H9 (cell line): ENCODE results near the gene DNAJC1. TPM values are rescaled to one million over a fixed set of nuclear protein-coding genes. Genes with fewer than 3 reads are reported as not detected.

ENCODE experiments used
- DNase-seq: peaks from one replicate; pipeline ENCODE4 v3.0.0-alpha.2; 2017
- H2AFZ ChIP-seq: one replicate; pipeline ENCODE4 v1.6.1; 2013; ENCODE audit warnings: mild to moderate bottlenecking, low read length, control low read depth, moderate library complexity
- H2AK5ac ChIP-seq: 2 replicates; pipeline ENCODE4 v1.6.1; 2013; ENCODE audit warnings: low read length, control low read depth, mixed read lengths; ENCODE audit not compliant: insufficient read length
- H2BK120ac ChIP-seq: one replicate; pipeline ENCODE4 v1.6.1; 2013; ENCODE audit warnings: low read depth, mild to moderate bottlenecking, low read length, control low read depth, inconsistent platforms; ENCODE audit not compliant: poor library complexity, severe bottlenecking
- H2BK12ac ChIP-seq: 2 replicates; pipeline ENCODE4 v1.6.1; 2013; ENCODE audit warnings: low read length, control low read depth, mixed read lengths, low read depth; ENCODE audit not compliant: insufficient read length
- H2BK15ac ChIP-seq: 2 replicates; pipeline ENCODE4 v1.6.1; 2013; ENCODE audit warnings: low read depth, low read length, control low read depth
- H2BK20ac ChIP-seq: one replicate; pipeline ENCODE4 v1.6.1; 2013; ENCODE audit warnings: low read depth, mild to moderate bottlenecking, low read length, control low read depth, inconsistent platforms; ENCODE audit not compliant: poor library complexity, severe bottlenecking
- H2BK5ac ChIP-seq: 2 replicates; pipeline ENCODE4 v1.6.1; 2013; ENCODE audit warnings: low read length, control low read depth, mixed read lengths; ENCODE audit not compliant: insufficient read length
- H3K14ac ChIP-seq: 2 replicates; pipeline ENCODE4 v1.6.1; 2013; ENCODE audit warnings: low read length, control low read depth; ENCODE audit not compliant: insufficient read depth
- H3K18ac ChIP-seq: 2 replicates; pipeline ENCODE4 v1.6.1; 2013; ENCODE audit warnings: low read depth, mild to moderate bottlenecking, mixed read lengths, low read length, control low read depth; ENCODE audit not compliant: insufficient read length
- H3K23ac ChIP-seq: 2 replicates; pipeline ENCODE4 v1.6.1; 2013; ENCODE audit warnings: low read length, control low read depth, mixed read lengths, low read depth; ENCODE audit not compliant: insufficient read length
- H3K23me2 ChIP-seq: 2 replicates; pipeline ENCODE4 v1.6.1; 2013; ENCODE audit warnings: low read depth, mild to moderate bottlenecking, mixed read lengths, low read length, control low read depth; ENCODE audit not compliant: insufficient read length, poor library complexity, severe bottlenecking
- H3K27ac ChIP-seq: 2 replicates; pipeline ENCODE4 v1.5.1; 2013; ENCODE audit warnings: low read length, control low read depth, mixed read lengths, low read depth; ENCODE audit not compliant: insufficient read length
- H3K27me3 ChIP-seq: 2 replicates; pipeline ENCODE4 v1.6.1; 2013; ENCODE audit warnings: low read length, control low read depth, inconsistent platforms; ENCODE audit not compliant: insufficient read depth
- H3K4ac ChIP-seq: 2 replicates; pipeline ENCODE4 v1.6.1; 2013; ENCODE audit warnings: low read depth, mild to moderate bottlenecking, control low read depth, inconsistent platforms, low read length, moderate library complexity
- H3K4me1 ChIP-seq: 2 replicates; pipeline ENCODE4 v1.6.1; 2013; ENCODE audit warnings: low read length, control low read depth, inconsistent platforms; ENCODE audit not compliant: insufficient read depth
- H3K4me2 ChIP-seq: 2 replicates; pipeline ENCODE4 v1.6.1; 2013; ENCODE audit warnings: low read length, control low read depth, mixed read lengths; ENCODE audit not compliant: insufficient read length, insufficient read depth
- H3K56ac ChIP-seq: 2 replicates; pipeline ENCODE4 v1.6.1; 2013; ENCODE audit warnings: low read depth, mild to moderate bottlenecking, mixed read lengths, low read length, control low read depth; ENCODE audit not compliant: insufficient read length
- H3K79me1 ChIP-seq: 2 replicates; pipeline ENCODE4 v1.6.1; 2013; ENCODE audit warnings: low read depth, mild to moderate bottlenecking, moderate library complexity, low read length, control low read depth, inconsistent platforms; ENCODE audit not compliant: insufficient read depth, poor library complexity, severe bottlenecking
- H3K79me2 ChIP-seq: 2 replicates; pipeline ENCODE4 v1.6.1; 2013; ENCODE audit warnings: low read length, control low read depth, inconsistent platforms; ENCODE audit not compliant: insufficient read depth
- H3K9ac ChIP-seq: 2 replicates; pipeline ENCODE4 v1.6.1; 2013; ENCODE audit warnings: low read length, control low read depth, mixed read lengths; ENCODE audit not compliant: insufficient read length; ENCODE audit errors: extremely low read depth
- H3K9me3 ChIP-seq: one replicate; pipeline ENCODE4 v1.6.1; 2013; ENCODE audit warnings: low read depth, low read length, inconsistent platforms; ENCODE audit not compliant: control insufficient read depth
- H3T11ph ChIP-seq: one replicate; pipeline ENCODE4 v1.6.1; 2013; ENCODE audit warnings: mild to moderate bottlenecking, low read length, control low read depth, inconsistent platforms
- H4K20me1 ChIP-seq: one replicate; pipeline ENCODE4 v1.6.1; 2013; ENCODE audit not compliant: control insufficient read depth, insufficient read length, insufficient read depth
- H4K5ac ChIP-seq: 2 replicates; pipeline ENCODE4 v1.6.1; 2013; ENCODE audit warnings: low read depth, mild to moderate bottlenecking, mixed read lengths, low read length, control low read depth; ENCODE audit not compliant: insufficient read length
- H4K8ac ChIP-seq: replicated peaks from 2 replicates; pipeline ENCODE4 v1.6.1; 2013; ENCODE audit warnings: low read length, control low read depth, mixed read lengths, low read depth; ENCODE audit not compliant: insufficient read length
- H4K91ac ChIP-seq: 2 replicates; pipeline ENCODE4 v1.6.1; 2013; ENCODE audit warnings: low read depth, mild to moderate bottlenecking, moderate library complexity, mixed read lengths, low read length, control low read depth; ENCODE audit not compliant: insufficient read length
- H3K27ac Mint-ChIP-seq, 3 experiments: 2 replicates in 2 of 3; 3 replicates in 1 of 3; pipeline ENCODE4 v1.8.0; 2020 to 2021; ENCODE audit warnings: mixed read lengths in 3 of 3, mild to moderate bottlenecking in 1 of 3, moderate library complexity in 1 of 3
- H3K27me3 Mint-ChIP-seq: 2 replicates; pipeline ENCODE4 v1.8.0; 2021; ENCODE audit warnings: low read depth, mild to moderate bottlenecking, moderate library complexity, mixed read lengths
- H3K36me3 Mint-ChIP-seq, 3 experiments: 2 replicates in 2 of 3; 3 replicates in 1 of 3; pipeline ENCODE4 v1.8.0; 2020 to 2021; ENCODE audit warnings: low read depth in 3 of 3, mixed read lengths in 3 of 3; ENCODE audit not compliant: insufficient read depth in 1 of 3
- H3K4me1 Mint-ChIP-seq, 2 experiments: 2 replicates each; pipeline ENCODE4 v1.8.0; 2020; ENCODE audit warnings: mixed read lengths in 2 of 2
- H3K4me3 Mint-ChIP-seq, 2 experiments: 2 replicates in 1 of 2; 3 replicates in 1 of 2; pipeline ENCODE4 v1.8.0; 2020 to 2021; ENCODE audit warnings: mild to moderate bottlenecking in 2 of 2, mixed read lengths in 2 of 2, moderate library complexity in 1 of 2
- H3K9me3 Mint-ChIP-seq, 2 experiments: 2 replicates in 1 of 2; 3 replicates in 1 of 2; pipeline ENCODE4 v1.8.0; 2020; ENCODE audit warnings: mild to moderate bottlenecking in 2 of 2, mixed read lengths in 2 of 2, moderate library complexity in 1 of 2
- total RNA-seq: library from RNA; stranded (reverse); gene quantifications from 2 replicates; pipeline ENCODE4 v1.2.1, GENCODE V29; 2021
- TF ChIP-seq, protein P1 (sequence below): fragments of 200-600 bp; sonication (generic); conservative IDR thresholded peaks from 3 replicates; pipeline ENCODE4 v1.8.0; 2021; ENCODE audit warnings: antibody characterized with exemption, mild to moderate bottlenecking

The DNAJC1 gene
- total RNA-seq, 1 experiment from 2014 or later: 11.2 TPM

DNA sequence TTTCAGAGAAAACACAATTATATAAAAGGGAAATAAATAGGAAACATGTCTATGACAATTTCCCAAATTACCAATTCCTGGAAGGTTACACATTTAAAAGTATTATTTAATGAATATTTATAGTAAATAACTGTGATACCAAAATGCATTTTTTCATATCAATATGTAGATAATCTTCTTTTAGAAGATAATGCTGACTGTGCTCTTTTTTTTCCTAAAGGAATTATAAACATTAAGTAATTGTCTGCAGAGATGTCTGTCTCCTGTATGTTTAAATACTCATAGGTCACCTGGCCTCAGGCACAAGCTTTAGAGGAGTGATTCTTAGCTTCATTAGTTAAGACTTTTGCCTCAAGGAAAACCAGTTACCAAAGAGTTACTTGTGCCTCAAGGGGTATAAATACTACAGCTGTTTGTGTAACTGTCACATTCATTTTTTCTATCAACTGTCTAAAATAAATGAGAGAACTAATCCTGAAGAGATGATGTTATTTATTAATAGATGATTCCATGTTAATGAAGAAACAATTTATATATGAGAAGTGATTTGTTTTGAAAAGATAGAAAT is 77.1 kb downstream of the DNAJC1 start:
- H4K8ac ChIP-seq: no peak overlapping the region
- no peak overlapping the region for H3K18ac ChIP-seq
- no peak overlapping the region for H3K4ac ChIP-seq
- no peak overlapping the region for H2BK120ac ChIP-seq
- H3K27me3 Mint-ChIP-seq: no peaks in the 10 kb centered on the region
- no peaks in the 10 kb centered on the region for H4K20me1 ChIP-seq
- H3K4me3 Mint-ChIP-seq: no peak overlapping the region
- H2AK5ac ChIP-seq: no peak overlapping the region
- H2BK5ac ChIP-seq: no peak overlapping the region
- H3K4me1 ChIP-seq: no peaks in the 10 kb centered on the region
- no peaks in the 10 kb centered on the region for H3K36me3 Mint-ChIP-seq
- H3K27me3 ChIP-seq: no peaks in the 10 kb centered on the region
- TF ChIP-seq, protein P1, sequence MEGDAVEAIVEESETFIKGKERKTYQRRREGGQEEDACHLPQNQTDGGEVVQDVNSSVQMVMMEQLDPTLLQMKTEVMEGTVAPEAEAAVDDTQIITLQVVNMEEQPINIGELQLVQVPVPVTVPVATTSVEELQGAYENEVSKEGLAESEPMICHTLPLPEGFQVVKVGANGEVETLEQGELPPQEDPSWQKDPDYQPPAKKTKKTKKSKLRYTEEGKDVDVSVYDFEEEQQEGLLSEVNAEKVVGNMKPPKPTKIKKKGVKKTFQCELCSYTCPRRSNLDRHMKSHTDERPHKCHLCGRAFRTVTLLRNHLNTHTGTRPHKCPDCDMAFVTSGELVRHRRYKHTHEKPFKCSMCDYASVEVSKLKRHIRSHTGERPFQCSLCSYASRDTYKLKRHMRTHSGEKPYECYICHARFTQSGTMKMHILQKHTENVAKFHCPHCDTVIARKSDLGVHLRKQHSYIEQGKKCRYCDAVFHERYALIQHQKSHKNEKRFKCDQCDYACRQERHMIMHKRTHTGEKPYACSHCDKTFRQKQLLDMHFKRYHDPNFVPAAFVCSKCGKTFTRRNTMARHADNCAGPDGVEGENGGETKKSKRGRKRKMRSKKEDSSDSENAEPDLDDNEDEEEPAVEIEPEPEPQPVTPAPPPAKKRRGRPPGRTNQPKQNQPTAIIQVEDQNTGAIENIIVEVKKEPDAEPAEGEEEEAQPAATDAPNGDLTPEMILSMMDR: no peak
- H2BK12ac ChIP-seq: no peak overlapping the region
- no peak overlapping the region for H4K91ac ChIP-seq
- H3K4me2 ChIP-seq: no peak overlapping the region
- no peak for DNase-seq
- H3K14ac ChIP-seq: no peak overlapping the region
- H3K23me2 ChIP-seq: no peaks in the 10 kb centered on the region
- no peak overlapping the region for H3T11ph ChIP-seq
- H4K5ac ChIP-seq: no peak overlapping the region
- peaks cover 10 to 16% of the 10 kb centered on the region in 2 experiments for H3K4me1 Mint-ChIP-seq
- no peaks in the 10 kb centered on the region for H3K9me3 Mint-ChIP-seq
- no peaks in the 10 kb centered on the region for H3K79me2 ChIP-seq
- H3K79me1 ChIP-seq: no peaks in the 10 kb centered on the region
- no peak overlapping the region for H3K23ac ChIP-seq
- H3K27ac ChIP-seq: no peak overlapping the region
- H2AFZ ChIP-seq: no peak overlapping the region
- no peaks in the 10 kb centered on the region for H3K9me3 ChIP-seq
- H3K9ac ChIP-seq: no peak overlapping the region
- no peak overlapping the region for H2BK15ac ChIP-seq
- H3K27ac Mint-ChIP-seq: no peak overlapping the region
- no peak overlapping the region for H3K56ac ChIP-seq
- no peak overlapping the region for H2BK20ac ChIP-seq
